HUES48 (cell line): ENCODE data around the gene TMEM203.
A peak's percentile ranks its signal among the peaks of the same experiment; 100 is the strongest.

ENCODE experiments used
- H3K27ac ChIP-seq: one replicate; pipeline ENCODE4 v1.7.0; 2013; ENCODE audit warnings: low read depth, low read length, inconsistent platforms
- H3K27me3 ChIP-seq: 2 replicates; pipeline ENCODE4 v1.6.1; 2013; ENCODE audit warnings: mild to moderate bottlenecking, low read length; ENCODE audit not compliant: control insufficient read depth, insufficient read depth
- H3K36me3 ChIP-seq: 2 replicates; pipeline ENCODE4 v1.6.1; 2013; ENCODE audit warnings: low read length; ENCODE audit not compliant: control insufficient read depth, insufficient read depth
- H3K4me1 ChIP-seq: 2 replicates; pipeline ENCODE4 v1.6.1; 2013; ENCODE audit warnings: mild to moderate bottlenecking, low read length; ENCODE audit not compliant: control insufficient read depth, insufficient read depth
- H3K4me3 ChIP-seq: 2 replicates; pipeline ENCODE4 v1.5.1; 2013; ENCODE audit warnings: mild to moderate bottlenecking, low read depth, low read length
- H3K9ac ChIP-seq: 2 replicates; pipeline ENCODE4 v1.6.1; 2013; ENCODE audit warnings: mild to moderate bottlenecking, low read depth, low read length, moderate library complexity
- H3K9me3 ChIP-seq: 2 replicates; pipeline ENCODE4 v1.6.1; 2013; ENCODE audit warnings: low read length; ENCODE audit not compliant: control insufficient read depth, insufficient read depth

The TMEM203 gene

DNA sequence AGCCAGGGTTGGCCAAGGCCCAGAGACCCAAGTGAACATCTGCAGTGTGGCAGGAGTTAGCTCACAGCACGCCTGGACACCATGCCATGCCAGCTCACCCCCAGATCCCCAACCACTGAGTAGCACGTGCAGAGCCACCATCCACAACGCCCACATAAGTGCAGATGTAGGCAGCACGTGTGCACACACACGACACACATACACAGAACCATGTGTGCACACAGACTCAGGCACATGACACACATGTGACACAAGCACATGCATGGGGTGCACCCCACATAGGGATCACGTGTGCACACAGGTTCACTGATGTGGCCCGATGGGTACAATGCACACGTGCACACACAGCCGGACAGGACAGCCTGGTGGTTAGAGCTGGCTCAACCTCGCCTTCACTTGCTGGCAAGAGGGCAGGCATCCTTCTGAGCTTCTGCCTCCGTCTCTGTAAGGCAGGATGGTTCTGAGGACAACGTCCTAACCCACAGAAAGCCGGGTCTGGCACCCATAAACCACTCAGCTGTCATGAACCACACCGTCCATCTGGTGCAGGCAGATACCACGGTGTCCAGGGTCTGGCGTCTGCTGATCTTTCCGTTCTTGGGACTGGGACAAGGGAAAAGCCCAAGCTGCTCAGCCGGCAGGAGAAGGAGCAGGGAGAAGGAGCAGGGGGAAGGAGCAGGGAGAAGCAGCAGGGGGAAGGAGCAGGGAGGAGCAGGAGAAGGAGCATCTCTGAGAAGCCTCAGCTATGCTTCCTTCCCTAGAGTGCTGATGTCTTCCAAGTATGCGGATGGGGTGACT lies 47.6 kb downstream of the TMEM203 start:
- H3K9me3 ChIP-seq: no peaks in the 10 kb centered on the region
- H3K27me3 ChIP-seq: peaks cover 78% of the 10 kb centered on the region
- no peak overlapping the region for H3K4me3 ChIP-seq
- H3K9ac ChIP-seq: no peak overlapping the region
- no peak overlapping the region for H3K27ac ChIP-seq
- no peaks in the 10 kb centered on the region for H3K36me3 ChIP-seq
- H3K4me1 ChIP-seq: no peaks in the 10 kb centered on the region

DNA sequence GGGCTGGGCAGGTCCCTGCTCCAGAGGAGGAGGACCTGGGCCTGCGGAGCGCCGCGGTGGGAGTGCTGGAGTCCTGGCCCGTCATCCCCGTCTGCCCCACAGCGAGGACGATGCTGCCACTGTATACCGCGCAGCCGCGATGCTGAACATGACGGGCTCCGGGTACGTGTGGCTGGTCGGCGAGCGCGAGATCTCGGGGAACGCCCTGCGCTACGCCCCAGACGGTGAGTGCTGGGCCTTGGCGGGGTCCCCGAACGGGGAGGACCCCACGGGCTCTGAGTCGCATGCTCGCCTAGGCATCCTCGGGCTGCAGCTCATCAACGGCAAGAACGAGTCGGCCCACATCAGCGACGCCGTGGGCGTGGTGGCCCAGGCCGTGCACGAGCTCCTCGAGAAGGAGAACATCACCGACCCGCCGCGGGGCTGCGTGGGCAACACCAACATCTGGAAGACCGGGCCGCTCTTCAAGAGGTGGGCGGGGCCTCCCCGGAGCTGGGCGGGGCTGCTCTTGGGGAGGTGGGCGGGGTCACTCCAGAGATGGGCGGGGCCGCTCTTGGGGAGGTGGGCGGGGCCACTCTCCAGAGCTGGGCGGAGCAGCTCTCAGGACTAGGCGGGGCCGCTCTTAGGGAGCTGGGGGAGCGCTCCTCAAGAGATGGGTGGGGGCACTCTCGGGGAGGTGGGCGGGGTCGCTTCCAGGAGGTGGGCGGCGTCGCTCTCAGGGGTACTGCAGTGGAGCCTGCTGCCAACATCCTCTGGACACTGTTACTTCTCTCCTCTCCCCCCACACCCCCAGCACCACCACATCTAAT lies 48.7 kb downstream of the TMEM203 start:
- Histone ChIP-seq H3K4me1 (no peaks in the 10 kb centered on the region), H3K27ac (no peak overlapping the region), H3K27me3 (peaks cover 68% of the 10 kb centered on the region), H3K9me3 (no peaks in the 10 kb centered on the region), H3K36me3 (no peaks in the 10 kb centered on the region), H3K9ac (no peak overlapping the region), H3K4me3 (peak overlapping the region; percentile 65)
